Measurements from ENCODE around the gene CCL21.
"Not testable (repeated sequence)": the region's sequence is repeated elsewhere in the genome, so short reads cannot be mapped to it uniquely, and the experiment has no call there.

The CCL21 gene

GRCh38 chr9:34744295-34745221 lies 34.6 kb upstream of the CCL21 start:
- no peak overlapping the region for H4K91ac ChIP-seq (ENCODE audit: low read depth, low read length, poor library complexity)
- H2BK15ac ChIP-seq (ENCODE audit: low read length) = no peak overlapping the region
- no peaks in the 10 kb centered on the region for H3K4me1 ChIP-seq (ENCODE audit: control insufficient read depth in 2 of 2, insufficient read depth in 1 of 2, low read depth in 1 of 2, low read length in 2 of 2)
- peaks cover 0 to 2% of the 10 kb centered on the region in 2 donors for H3K9me3 ChIP-seq (replicated peaks in 1 of 2; ENCODE audit: control insufficient read depth in 2 of 2, insufficient read depth in 1 of 2, low read depth in 1 of 2, low read length in 2 of 2)
- no peak overlapping the region for H2BK5ac ChIP-seq (ENCODE audit: low read length)
- H4K8ac ChIP-seq (ENCODE audit: low read depth, low read length) = no peak overlapping the region
- H2AK5ac ChIP-seq (ENCODE audit: low read depth, low read length) = no peak overlapping the region
- no peak overlapping the region for H3K27ac ChIP-seq (replicated peaks; ENCODE audit: low read length)
- no peak overlapping the region for H3K4ac ChIP-seq (ENCODE audit: low read length)
- H3K4me2 ChIP-seq (ENCODE audit: insufficient read depth, low read length, poor library complexity, severe bottlenecking) = no peak overlapping the region
- H2BK120ac ChIP-seq (ENCODE audit: low read depth, low read length) = no peak overlapping the region
- no peaks in the 10 kb centered on the region for H3K27me3 ChIP-seq (ENCODE audit: control insufficient read depth in 3 of 3, insufficient read depth in 3 of 3, low read depth in 1 of 3, low read length in 3 of 3)
- H3K36me3 ChIP-seq (replicated peaks in 1 of 2; ENCODE audit: control insufficient read depth in 2 of 2, insufficient read depth in 2 of 2, low read length in 2 of 2) = no peaks in the 10 kb centered on the region
- no peak overlapping the region for H2AFZ ChIP-seq (ENCODE audit: low read length)
- H3K23ac ChIP-seq (ENCODE audit: low read depth, low read length, poor library complexity) = no peak overlapping the region
- no peak overlapping the region for H3K14ac ChIP-seq (ENCODE audit: low read length)
- no CpG with 5 or more reads among the region's 2 CpGs for WGBS, 2 donors (ENCODE audit: extremely low coverage in 2 of 2, insufficient read length in 2 of 2, insufficient replicate concordance in 1 of 2)
- no peak for DNase-seq (ENCODE audit: low spot score)
- no peaks in the 10 kb centered on the region for H3K79me1 ChIP-seq (ENCODE audit: low read depth, low read length)
- H3K4me3 ChIP-seq (ENCODE audit: low read length in 2 of 2) = no peak overlapping the region
- H3K9ac ChIP-seq (ENCODE audit: low read depth, low read length, poor library complexity) = no peak overlapping the region
- no peak overlapping the region for H2BK12ac ChIP-seq (ENCODE audit: low read length)
- H3K18ac ChIP-seq (ENCODE audit: low read length) = no peak overlapping the region

- Histone ChIP-seq H3K14ac (ENCODE audit: low read length) (no peak overlapping the region), H2BK120ac (ENCODE audit: low read depth, low read length) (no peak overlapping the region), H3K9me3 (replicated peaks in 1 of 2; ENCODE audit: control insufficient read depth in 2 of 2, insufficient read depth in 1 of 2, low read depth in 1 of 2, low read length in 2 of 2) (peaks cover 0 to 2% of the 10 kb centered on the region in 2 donors), H4K8ac (ENCODE audit: low read depth, low read length) (no peak overlapping the region), H3K18ac (ENCODE audit: low read length) (no peak overlapping the region), H3K27ac (replicated peaks; ENCODE audit: low read length) (no peak overlapping the region), H2AK5ac (ENCODE audit: low read depth, low read length) (no peak overlapping the region), H2AFZ (ENCODE audit: low read length) (no peak overlapping the region), H3K36me3 (replicated peaks in 1 of 2; ENCODE audit: control insufficient read depth in 2 of 2, insufficient read depth in 2 of 2, low read length in 2 of 2) (no peaks in the 10 kb centered on the region), H3K4me1 (ENCODE audit: control insufficient read depth in 2 of 2, insufficient read depth in 1 of 2, low read depth in 1 of 2, low read length in 2 of 2) (no peaks in the 10 kb centered on the region), H3K4ac (ENCODE audit: low read length) (no peak overlapping the region), H3K9ac (ENCODE audit: low read depth, low read length, poor library complexity) (no peak overlapping the region), H4K91ac (ENCODE audit: low read depth, low read length, poor library complexity) (no peak overlapping the region), H3K79me1 (ENCODE audit: low read depth, low read length) (no peaks in the 10 kb centered on the region), H3K23ac (ENCODE audit: low read depth, low read length, poor library complexity) (no peak overlapping the region), H3K4me3 (ENCODE audit: low read length in 2 of 2) (no peak overlapping the region), H2BK5ac (ENCODE audit: low read length) (no peak overlapping the region), H2BK15ac (ENCODE audit: low read length) (no peak overlapping the region), H2BK12ac (ENCODE audit: low read length) (no peak overlapping the region), H3K4me2 (ENCODE audit: insufficient read depth, low read length, poor library complexity, severe bottlenecking) (no peak overlapping the region), H3K27me3 (ENCODE audit: control insufficient read depth in 3 of 3, insufficient read depth in 3 of 3, low read depth in 1 of 3, low read length in 3 of 3) (no peaks in the 10 kb centered on the region)
- DNase-seq (ENCODE audit: low spot score) = no peak
- WGBS, 2 donors (ENCODE audit: extremely low coverage in 2 of 2, insufficient read length in 2 of 2, insufficient replicate concordance in 1 of 2) = no CpG with 5 or more reads among the region's 2 CpGs
Measured at GRCh38 chr9:34742710-34743109, 32.8 kb upstream of the CCL21 start.

DNA sequence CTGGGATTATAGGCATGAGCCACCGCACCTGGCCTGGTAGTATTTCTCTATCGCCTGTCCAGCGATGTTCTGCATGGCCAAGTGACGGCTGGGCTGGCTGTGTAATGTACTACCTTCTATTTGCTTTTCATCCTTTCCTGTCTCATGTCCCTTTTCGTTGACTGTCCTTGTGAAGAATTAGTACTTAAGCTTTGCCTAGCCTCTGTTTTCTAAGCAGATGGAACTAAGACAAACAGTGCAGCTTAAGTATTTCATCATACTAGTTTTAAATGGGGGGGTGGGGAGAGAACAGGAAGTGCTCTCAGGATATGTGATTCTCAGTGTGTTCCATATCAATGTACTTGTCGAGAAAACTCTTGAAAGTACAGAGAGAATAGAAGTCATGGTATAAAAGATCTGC lies 31.7 kb upstream of the CCL21 start:
- Histone ChIP-seq H3K36me3 (replicated peaks in 1 of 2; ENCODE audit: control insufficient read depth in 2 of 2, insufficient read depth in 2 of 2, low read length in 2 of 2) (no peaks in the 10 kb centered on the region), H2AFZ (ENCODE audit: low read length) (no peak overlapping the region), H3K4me2 (ENCODE audit: insufficient read depth, low read length, poor library complexity, severe bottlenecking) (no peak overlapping the region), H2BK12ac (ENCODE audit: low read length) (no peak overlapping the region), H3K27ac (replicated peaks; ENCODE audit: low read length) (no peak overlapping the region), H3K14ac (ENCODE audit: low read length) (no peak overlapping the region), H3K23ac (ENCODE audit: low read depth, low read length, poor library complexity) (no peak overlapping the region), H4K8ac (ENCODE audit: low read depth, low read length) (no peak overlapping the region), H3K4me1 (ENCODE audit: control insufficient read depth in 2 of 2, insufficient read depth in 1 of 2, low read depth in 1 of 2, low read length in 2 of 2) (no peaks in the 10 kb centered on the region), H2BK5ac (ENCODE audit: low read length) (no peak overlapping the region), H3K27me3 (ENCODE audit: control insufficient read depth in 3 of 3, insufficient read depth in 3 of 3, low read depth in 1 of 3, low read length in 3 of 3) (peaks cover 0 to 5% (median 0%) of the 10 kb centered on the region in 3 experiments), H2BK15ac (ENCODE audit: low read length) (no peak overlapping the region), H3K18ac (ENCODE audit: low read length) (no peak overlapping the region), H3K9ac (ENCODE audit: low read depth, low read length, poor library complexity) (no peak overlapping the region), H3K9me3 (replicated peaks in 1 of 2; ENCODE audit: control insufficient read depth in 2 of 2, insufficient read depth in 1 of 2, low read depth in 1 of 2, low read length in 2 of 2) (no peaks in the 10 kb centered on the region), H4K91ac (ENCODE audit: low read depth, low read length, poor library complexity) (no peak overlapping the region), H3K4ac (ENCODE audit: low read length) (no peak overlapping the region), H3K4me3 (ENCODE audit: low read length in 2 of 2) (no peak overlapping the region), H3K79me1 (ENCODE audit: low read depth, low read length) (no peaks in the 10 kb centered on the region), H2BK120ac (ENCODE audit: low read depth, low read length) (no peak overlapping the region), H2AK5ac (ENCODE audit: low read depth, low read length) (no peak overlapping the region)
- WGBS, 2 donors (ENCODE audit: extremely low coverage in 2 of 2, insufficient read length in 2 of 2, insufficient replicate concordance in 1 of 2) = no CpG with 5 or more reads among the region's 6 CpGs
- no peak for DNase-seq (ENCODE audit: low spot score)

GRCh38 chr9:34740176-34740575 lies 30.2 kb upstream of the CCL21 start:
- H2BK15ac ChIP-seq (ENCODE audit: low read length); H3K4me1 ChIP-seq (ENCODE audit: control insufficient read depth in 2 of 2, insufficient read depth in 1 of 2, low read depth in 1 of 2, low read length in 2 of 2); H4K91ac ChIP-seq (ENCODE audit: low read depth, low read length, poor library complexity); H3K18ac ChIP-seq (ENCODE audit: low read length); H3K79me1 ChIP-seq (ENCODE audit: low read depth, low read length); H2BK5ac ChIP-seq (ENCODE audit: low read length); DNase-seq (ENCODE audit: low spot score); H3K4ac ChIP-seq (ENCODE audit: low read length); H3K23ac ChIP-seq (ENCODE audit: low read depth, low read length, poor library complexity); H3K14ac ChIP-seq (ENCODE audit: low read length); H3K4me2 ChIP-seq (ENCODE audit: insufficient read depth, low read length, poor library complexity, severe bottlenecking); H3K9me3 ChIP-seq (replicated peaks in 1 of 2; ENCODE audit: control insufficient read depth in 2 of 2, insufficient read depth in 1 of 2, low read depth in 1 of 2, low read length in 2 of 2); H3K27ac ChIP-seq (replicated peaks; ENCODE audit: low read length); H2BK120ac ChIP-seq (ENCODE audit: low read depth, low read length); H3K36me3 ChIP-seq (replicated peaks in 1 of 2; ENCODE audit: control insufficient read depth in 2 of 2, insufficient read depth in 2 of 2, low read length in 2 of 2); H2AK5ac ChIP-seq (ENCODE audit: low read depth, low read length); H3K27me3 ChIP-seq (ENCODE audit: control insufficient read depth in 3 of 3, insufficient read depth in 3 of 3, low read depth in 1 of 3, low read length in 3 of 3); H3K4me3 ChIP-seq (ENCODE audit: low read length in 2 of 2); H2AFZ ChIP-seq (ENCODE audit: low read length); H3K9ac ChIP-seq (ENCODE audit: low read depth, low read length, poor library complexity); H4K8ac ChIP-seq (ENCODE audit: low read depth, low read length); H2BK12ac ChIP-seq (ENCODE audit: low read length): not testable (repeated sequence)
- WGBS, 2 donors (ENCODE audit: extremely low coverage in 2 of 2, insufficient read length in 2 of 2, insufficient replicate concordance in 1 of 2) = no CpG with 5 or more reads among the region's 27 CpGs

Data from neuronal stem cell (in vitro differentiated cells).